Neural crest cell (in vitro differentiated cells): Measurements from ENCODE around the gene EZR. TPM values are rescaled to one million over a fixed set of nuclear protein-coding genes. Genes with fewer than 3 reads are reported as not detected.

Experiments used
- DNase-seq: peaks from one replicate; pipeline ENCODE4 v3.0.0; 2021; ENCODE audit warnings: low read depth, mixed read lengths, low spot score
- H3K27ac Mint-ChIP-seq: one replicate; pipeline ENCODE4 v1.8.0; 2021; ENCODE audit warnings: mild to moderate bottlenecking, mixed read lengths; ENCODE audit not compliant: unreplicated experiment
- H3K27me3 Mint-ChIP-seq: 2 replicates; pipeline ENCODE4 v1.8.0; 2021; ENCODE audit warnings: low read depth, mild to moderate bottlenecking, mixed read lengths
- H3K36me3 Mint-ChIP-seq: 2 replicates; pipeline ENCODE4 v1.8.0; 2021; ENCODE audit warnings: low read depth, mild to moderate bottlenecking, mixed read lengths
- H3K4me1 Mint-ChIP-seq: 2 replicates; pipeline ENCODE4 v1.8.0; 2021; ENCODE audit warnings: mixed read lengths
- H3K4me3 Mint-ChIP-seq: one replicate; pipeline ENCODE4 v1.8.0; 2021; ENCODE audit warnings: mild to moderate bottlenecking, mixed read lengths
- H3K9me3 Mint-ChIP-seq: 2 replicates; pipeline ENCODE4 v1.8.0; 2021; ENCODE audit warnings: mixed read lengths
- total RNA-seq: library from RNA; stranded (reverse); gene quantifications from 2 replicates; pipeline ENCODE4 v1.2.1, GENCODE V29; 2021
- TF ChIP-seq, protein P1 (sequence below): fragments of 200-600 bp; sonication (generic); conservative IDR thresholded peaks from 2 replicates; pipeline ENCODE4 v1.5.0; 2021; ENCODE audit warnings: antibody characterized with exemption, mild to moderate bottlenecking

EZR gene
- total RNA-seq, 1 donor from 2014 or later: 88.2 TPM

DNA sequence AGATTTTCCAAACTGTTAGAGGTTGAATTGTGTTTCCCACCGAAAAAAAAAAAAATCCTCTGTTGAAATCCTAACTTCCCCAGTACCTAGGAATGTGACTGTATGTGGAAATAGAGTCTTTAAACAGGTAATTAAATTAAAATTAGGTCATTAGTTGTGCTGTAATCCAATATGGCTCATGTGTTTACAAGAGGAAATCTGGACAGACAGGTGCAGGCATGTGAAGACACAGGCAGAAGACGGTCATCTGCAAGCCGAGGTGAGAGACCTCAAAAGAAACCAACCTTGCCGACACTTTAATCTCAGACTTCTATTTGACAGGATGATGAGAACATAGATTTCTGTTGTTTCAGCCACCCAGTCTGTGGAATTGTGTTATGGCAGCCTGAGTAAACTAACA lies 28.6 kb upstream of the EZR start:
- Mint-ChIP-seq H3K27me3 (no peaks in the 10 kb centered on the region), H3K9me3 (peaks cover 2% of the 10 kb centered on the region), H3K36me3 (no peaks in the 10 kb centered on the region), H3K4me3 (no peak overlapping the region), H3K27ac (no peak overlapping the region), H3K4me1 (peaks cover 13% of the 10 kb centered on the region)
- no peak for DNase-seq
- TF ChIP-seq, protein P1, sequence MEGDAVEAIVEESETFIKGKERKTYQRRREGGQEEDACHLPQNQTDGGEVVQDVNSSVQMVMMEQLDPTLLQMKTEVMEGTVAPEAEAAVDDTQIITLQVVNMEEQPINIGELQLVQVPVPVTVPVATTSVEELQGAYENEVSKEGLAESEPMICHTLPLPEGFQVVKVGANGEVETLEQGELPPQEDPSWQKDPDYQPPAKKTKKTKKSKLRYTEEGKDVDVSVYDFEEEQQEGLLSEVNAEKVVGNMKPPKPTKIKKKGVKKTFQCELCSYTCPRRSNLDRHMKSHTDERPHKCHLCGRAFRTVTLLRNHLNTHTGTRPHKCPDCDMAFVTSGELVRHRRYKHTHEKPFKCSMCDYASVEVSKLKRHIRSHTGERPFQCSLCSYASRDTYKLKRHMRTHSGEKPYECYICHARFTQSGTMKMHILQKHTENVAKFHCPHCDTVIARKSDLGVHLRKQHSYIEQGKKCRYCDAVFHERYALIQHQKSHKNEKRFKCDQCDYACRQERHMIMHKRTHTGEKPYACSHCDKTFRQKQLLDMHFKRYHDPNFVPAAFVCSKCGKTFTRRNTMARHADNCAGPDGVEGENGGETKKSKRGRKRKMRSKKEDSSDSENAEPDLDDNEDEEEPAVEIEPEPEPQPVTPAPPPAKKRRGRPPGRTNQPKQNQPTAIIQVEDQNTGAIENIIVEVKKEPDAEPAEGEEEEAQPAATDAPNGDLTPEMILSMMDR: no peak

DNA sequence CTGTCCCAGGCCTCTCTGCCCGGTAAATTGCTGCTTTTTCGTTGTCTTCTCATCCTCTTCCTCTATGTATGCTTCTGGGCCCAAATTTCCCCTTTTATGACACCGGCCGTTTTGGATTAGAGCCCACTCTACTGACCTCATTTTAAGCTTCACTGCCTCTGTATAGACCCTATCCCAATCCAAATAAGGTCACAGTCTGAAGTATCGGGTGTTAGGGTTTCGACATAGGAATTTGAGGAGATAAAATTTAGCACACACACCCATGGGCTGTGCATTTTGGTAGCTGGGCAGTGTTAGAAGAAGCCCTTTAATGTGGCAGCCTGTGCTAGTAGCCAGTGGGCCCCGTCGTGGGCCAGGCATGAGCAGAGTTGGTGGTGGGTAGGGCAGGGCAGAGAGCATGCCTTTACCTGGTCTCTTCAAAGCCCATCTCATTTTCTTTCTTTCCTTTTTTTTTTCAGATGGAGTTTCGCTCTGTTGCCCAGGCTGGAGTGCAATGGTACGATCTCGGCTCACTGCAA lies 27.9 kb upstream of the EZR start:
- H3K36me3 Mint-ChIP-seq: no peaks in the 10 kb centered on the region
- no peak overlapping the region for H3K4me3 Mint-ChIP-seq
- peaks cover 11% of the 10 kb centered on the region for H3K4me1 Mint-ChIP-seq
- H3K9me3 Mint-ChIP-seq: peaks cover 3% of the 10 kb centered on the region
- H3K27ac Mint-ChIP-seq: no peak overlapping the region
- no peaks in the 10 kb centered on the region for H3K27me3 Mint-ChIP-seq
- TF ChIP-seq, protein P1: no peak
- DNase-seq: no peak

DNA sequence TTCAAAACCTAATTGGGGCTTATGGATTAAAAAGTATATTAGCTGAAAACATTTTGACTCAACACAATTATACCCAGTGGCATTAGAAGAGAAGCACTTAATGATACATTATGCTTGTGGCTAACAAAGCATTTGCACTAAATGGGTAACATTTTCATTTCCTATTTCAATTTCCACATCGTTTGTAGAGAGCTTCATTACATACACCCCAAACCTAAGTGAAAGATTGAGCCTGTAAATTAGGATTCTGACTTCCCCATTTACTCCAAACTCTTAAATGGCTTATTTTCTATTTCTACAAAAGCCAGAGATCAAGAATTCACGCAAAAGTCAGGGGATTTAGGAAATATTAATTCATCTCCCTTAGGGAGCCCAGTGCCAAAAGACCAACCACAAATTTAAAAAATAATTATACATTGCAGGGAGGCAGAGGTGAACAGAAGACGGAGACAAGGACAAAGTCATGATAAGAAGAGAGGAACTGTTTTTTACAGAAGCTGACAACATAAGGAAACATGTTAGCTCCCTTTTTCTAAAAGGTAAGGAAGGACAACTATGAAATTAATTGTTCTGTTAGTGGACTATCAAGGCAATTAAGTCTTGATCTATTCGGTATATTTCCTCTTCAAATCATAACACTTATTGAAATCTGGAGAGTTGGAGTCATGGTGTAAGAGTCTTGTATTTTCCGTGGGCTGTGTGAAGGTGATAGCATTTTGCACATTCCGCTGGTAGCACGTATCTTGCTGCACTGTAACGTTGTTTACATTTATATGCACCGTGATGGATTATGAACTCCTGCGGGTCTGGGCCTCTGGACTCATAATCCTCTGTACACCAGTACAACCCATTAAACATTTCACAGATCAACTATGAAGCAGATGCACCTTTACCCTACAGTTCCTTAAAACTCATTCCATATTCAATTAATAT lies 24.8 kb upstream of the EZR start:
- H3K27me3 Mint-ChIP-seq: no peaks in the 10 kb centered on the region
- no peak for DNase-seq
- H3K9me3 Mint-ChIP-seq: peaks cover 3% of the 10 kb centered on the region
- TF ChIP-seq, protein P1: no peak
- H3K4me1 Mint-ChIP-seq: no peaks in the 10 kb centered on the region
- no peak overlapping the region for H3K27ac Mint-ChIP-seq
- H3K4me3 Mint-ChIP-seq: no peak overlapping the region
- H3K36me3 Mint-ChIP-seq: no peaks in the 10 kb centered on the region

DNA sequence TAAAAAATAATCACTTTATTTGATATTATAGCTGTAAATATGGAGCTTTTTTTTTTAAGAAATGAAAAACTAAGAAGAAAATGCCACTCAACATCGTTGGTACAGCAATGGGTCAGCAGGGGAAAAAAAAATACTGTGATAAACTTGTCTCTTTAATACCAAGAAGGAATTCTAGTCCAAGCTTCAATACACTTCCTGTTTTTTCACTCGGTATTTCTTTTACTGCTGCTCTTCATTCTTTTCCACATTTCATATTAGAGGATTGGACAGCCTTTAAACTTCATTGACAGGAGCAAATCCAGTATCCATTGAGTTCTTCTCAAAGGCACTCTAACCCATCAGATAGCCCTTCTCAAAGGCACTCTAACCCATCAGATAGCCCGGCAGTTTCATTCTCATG lies 22.2 kb upstream of the EZR start:
- no peak for DNase-seq
- TF ChIP-seq, protein P1: no peak
- Mint-ChIP-seq H3K4me1 (peaks cover 8% of the 10 kb centered on the region), H3K27ac (no peak overlapping the region), H3K4me3 (no peak overlapping the region), H3K9me3 (peaks cover 3% of the 10 kb centered on the region), H3K36me3 (no peaks in the 10 kb centered on the region), H3K27me3 (no peaks in the 10 kb centered on the region)

DNA sequence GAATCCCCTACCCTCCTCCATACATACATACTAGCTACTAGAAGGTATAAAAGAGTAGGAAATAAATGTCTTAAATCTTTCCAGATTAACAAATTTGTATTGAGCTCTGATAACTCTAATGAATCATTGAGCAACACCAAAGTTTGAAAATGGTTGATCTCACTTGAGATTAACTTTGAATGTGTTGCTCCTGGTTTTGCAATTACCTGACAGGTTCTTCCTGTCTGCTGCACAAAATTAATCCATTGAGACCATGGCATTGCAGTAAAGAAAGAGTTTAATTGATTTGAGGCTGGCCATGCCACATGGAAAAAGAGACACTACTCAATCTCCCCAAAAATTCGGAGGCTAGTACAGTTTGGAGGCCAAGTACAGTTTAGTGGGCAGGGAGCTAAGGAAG lies 21.3 kb upstream of the EZR start:
- H3K4me3 Mint-ChIP-seq: no peak overlapping the region
- H3K27me3 Mint-ChIP-seq: no peaks in the 10 kb centered on the region
- TF ChIP-seq, protein P1: no peak
- no peak overlapping the region for H3K27ac Mint-ChIP-seq
- no peaks in the 10 kb centered on the region for H3K36me3 Mint-ChIP-seq
- H3K4me1 Mint-ChIP-seq: peaks cover 13% of the 10 kb centered on the region
- DNase-seq: no peak
- peaks cover 3% of the 10 kb centered on the region for H3K9me3 Mint-ChIP-seq
